Fibroblast of mammary gland (primary cell): ENCODE data around the gene SMYD3.

ENCODE experiments used
- DNase-seq: peaks from one replicate; pipeline ENCODE4 v3.0.0-alpha.2; 2010; ENCODE audit warnings: low read depth
- H3K4me3 ChIP-seq: 2 replicates; pipeline ENCODE4 v1.5.1; 2011; ENCODE audit warnings: low read depth, mild to moderate bottlenecking, low read length, moderate library complexity; ENCODE audit not compliant: control insufficient read depth
- CTCF ChIP-seq: conservative IDR thresholded peaks from 2 replicates; pipeline ENCODE4 v1.5.1; 2011; ENCODE audit warnings: low read depth, low read length, inconsistent platforms; ENCODE audit not compliant: control insufficient read depth, insufficient read depth

SMYD3 gene

GRCh38 chr1:246181241-246181640 lies 325.8 kb downstream of the SMYD3 start:
- no peak overlapping the region for H3K4me3 ChIP-seq
- TF ChIP-seq CTCF: no peak
- DNase-seq: no peak

DNA sequence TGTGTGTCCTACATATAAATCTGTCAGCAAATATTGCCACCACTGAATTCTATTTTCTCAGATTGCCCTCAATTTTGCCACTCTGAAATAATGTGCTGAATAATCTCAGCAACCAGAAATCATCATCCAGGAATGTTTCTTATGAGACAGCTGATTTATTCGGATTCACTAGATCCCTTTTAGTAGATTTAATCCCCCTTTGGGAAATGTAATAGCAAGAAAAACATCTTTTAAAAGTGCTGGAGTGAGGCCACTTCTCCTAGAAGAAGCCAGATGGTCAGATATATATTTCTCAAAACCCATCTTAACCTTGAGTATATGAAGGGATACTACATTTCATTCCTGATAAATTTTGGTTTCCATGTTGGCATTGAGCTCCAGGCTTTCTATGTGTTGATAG lies 327.7 kb downstream of the SMYD3 start:
- no peak for DNase-seq
- no peak for TF ChIP-seq CTCF
- H3K4me3 ChIP-seq: no peak overlapping the region

- H3K4me3 ChIP-seq: no peak overlapping the region
- DNase-seq: no peak
- no peak for TF ChIP-seq CTCF
Observed at GRCh38 chr1:246178717-246179311, 328.3 kb downstream of the SMYD3 start.

- no peak overlapping the region for H3K4me3 ChIP-seq
- TF ChIP-seq CTCF: no peak
- no peak for DNase-seq
Observed at GRCh38 chr1:246176126-246177024, 330.7 kb downstream of the SMYD3 start.

GRCh38 chr1:246170574-246171261 lies 336.4 kb downstream of the SMYD3 start:
- no peak for DNase-seq
- H3K4me3 ChIP-seq: no peak overlapping the region
- no peak for TF ChIP-seq CTCF

DNA sequence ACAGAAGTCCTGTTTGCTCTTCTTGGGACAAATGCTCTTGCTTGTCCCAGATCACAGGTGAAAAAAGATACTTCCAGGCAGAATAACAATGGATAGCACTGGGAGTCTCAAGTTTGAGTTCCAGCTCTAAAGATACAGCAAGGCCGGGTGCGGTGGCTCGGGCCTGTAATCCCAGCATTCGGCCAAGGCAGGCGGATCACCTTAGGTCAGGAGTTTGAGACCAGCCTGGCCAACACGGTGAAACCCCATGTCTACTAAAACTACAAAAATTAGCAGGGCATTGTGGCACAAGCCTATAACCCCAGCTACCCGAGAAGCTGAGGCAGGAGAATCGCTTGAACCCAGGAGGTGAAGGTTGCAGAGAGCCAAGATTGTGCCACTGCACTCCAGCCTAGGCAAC lies 337.6 kb downstream of the SMYD3 start:
- H3K4me3 ChIP-seq: no peak overlapping the region
- no peak for DNase-seq
- no peak for TF ChIP-seq CTCF
